HCT116 (cell line): ENCODE data around the gene COL5A2. TPM values are rescaled to one million over a fixed set of nuclear protein-coding genes. Genes with fewer than 3 reads are reported as not detected.
A peak's percentile ranks its signal among the peaks of the same experiment; 100 is the strongest.

Experiments used
- ATAC-seq: fragments of 200-7000 bp; cut with Tn5 transposase; 2 replicates; pipeline ENCODE4 v1.9.1; 2020; ENCODE audit warnings: mild to moderate bottlenecking, moderate library complexity
- BruUV-seq: library from RNA; stranded (reverse); fragments of 400-500 nt; replicated peaks from 2 replicates; lab custom pipeline; 2021; lab: Mats Ljungman, UMichigan
- CTCF ChIA-PET: fragments of 300-600 bp; sonication (Branson Sonifier 250); formaldehyde crosslinking; loops from one replicate; lab custom pipeline; 2021; ENCODE audit warnings: antibody characterized with exemption; lab: Charles Lee
- POLR2A ChIA-PET: fragments of 300-600, 350-600 bp; sonication (Branson Sonifier 250); formaldehyde crosslinking; loops from one replicate; lab custom pipeline; 2021; ENCODE audit warnings: antibody characterized with exemption; lab: Charles Lee
- RAD21 ChIA-PET, 2 experiments: fragments of 300-600 bp; sonication (Branson Sonifier 250); formaldehyde crosslinking; loops; one replicate each; lab custom pipeline; 2023; ENCODE audit warnings: low total read pairs in 2 of 2; ENCODE audit not compliant: uncharacterized antibody in 2 of 2, unreplicated experiment in 2 of 2, low non-redundant PET in 1 of 2; lab: Charles Lee
- DNase-seq: peaks from one replicate; pipeline ENCODE4 v3.0.0-alpha.2; 2010; ENCODE audit warnings: low read depth, low spot score
- H2AFZ ChIP-seq: fragments of 200-600 bp; shearing (Covaris generic), sonication (generic); 2 replicates; pipeline ENCODE4 v1.6.1; 2017; ENCODE audit warnings: low read depth, mixed run types, mixed read lengths, antibody characterized with exemption, low read length; ENCODE audit not compliant: poor library complexity, severe bottlenecking
- H3K27ac ChIP-seq: 2 replicates; pipeline ENCODE4 v1.5.1; 2012; ENCODE audit warnings: low read depth, low read length
- H3K27me3 ChIP-seq: fragments of 200-600 bp; sonication (generic); 2 replicates; pipeline ENCODE4 v1.6.1; 2016; ENCODE audit warnings: mixed run types, low read length, mixed read lengths; ENCODE audit not compliant: insufficient read depth
- H3K36me3 ChIP-seq, 2 experiments: fragments of 200-500 bp in 1 of 2; fragments of 200-600 bp in 1 of 2; sonication (Bioruptor generic) in 1 of 2; sonication (generic) in 1 of 2; 2 replicates each; pipeline versions ENCODE4 v1.5.1 to v1.6.1; 2014 to 2016; ENCODE audit warnings: low read length in 2 of 2, inconsistent platforms in 1 of 2, mixed read lengths in 1 of 2, mixed run types in 1 of 2; ENCODE audit not compliant: insufficient read depth in 2 of 2, control insufficient read depth in 1 of 2
- H3K4me1 ChIP-seq, 2 experiments: fragments of 200-600 bp in 1 of 2; sonication (generic) in 1 of 2; 2 replicates each; pipeline versions ENCODE4 v1.5.1 to v1.6.1; 2012 to 2017; ENCODE audit warnings: low read length in 2 of 2, inconsistent platforms in 1 of 2, mild to moderate bottlenecking in 1 of 2, mixed read lengths in 1 of 2, mixed run types in 1 of 2, moderate library complexity in 1 of 2; ENCODE audit not compliant: insufficient read depth in 2 of 2, control insufficient read depth in 1 of 2
- H3K4me2 ChIP-seq: fragments of 200-600 bp; sonication (generic); 2 replicates; pipeline ENCODE4 v1.6.1; 2017; ENCODE audit warnings: mixed run types, low read length, mixed read lengths
- H3K4me3 ChIP-seq, 2 experiments: fragments of 200-600 bp in 1 of 2; sonication (generic) in 1 of 2; replicated peaks in 1 of 2; 2 replicates each; pipeline ENCODE4 v1.5.1; 2011 to 2016; ENCODE audit warnings: low read length in 2 of 2, control low read depth in 1 of 2, low read depth in 1 of 2, mild to moderate bottlenecking in 1 of 2, mixed read lengths in 1 of 2, mixed run types in 1 of 2
- H3K79me2 ChIP-seq: fragments of 200-600 bp; sonication (generic); 2 replicates; pipeline ENCODE4 v1.6.1; 2017; ENCODE audit warnings: mild to moderate bottlenecking, mixed run types, low read length, moderate library complexity, mixed read lengths; ENCODE audit not compliant: insufficient read depth
- H3K9ac ChIP-seq: fragments of 200-600 bp; sonication (generic); 2 replicates; pipeline ENCODE4 v1.6.1; 2016; ENCODE audit warnings: low read length, mixed read lengths
- H3K9me2 ChIP-seq: fragments of 200-600 bp; sonication (generic), shearing (Covaris generic); 2 replicates; pipeline ENCODE4 v1.6.1; 2017; ENCODE audit warnings: mixed run types, mild to moderate bottlenecking, moderate library complexity; ENCODE audit not compliant: insufficient read depth
- H3K9me3 ChIP-seq, 2 experiments: fragments of 200-500 bp in 1 of 2; fragments of 200-600 bp in 1 of 2; sonication (Bioruptor generic) in 1 of 2; sonication (generic) in 1 of 2; 2 replicates each; pipeline ENCODE4 v1.6.1; 2014 to 2017; ENCODE audit warnings: low read length in 2 of 2, mixed read lengths in 2 of 2, inconsistent platforms in 1 of 2, low read depth in 1 of 2, mild to moderate bottlenecking in 1 of 2, mixed run types in 1 of 2, moderate library complexity in 1 of 2; ENCODE audit not compliant: control insufficient read depth in 1 of 2, insufficient read depth in 1 of 2
- H4K20me1 ChIP-seq: fragments of 200-600 bp; sonication (generic), shearing (Covaris generic); 2 replicates; pipeline ENCODE4 v1.6.1; 2017; ENCODE audit warnings: mixed run types, mild to moderate bottlenecking, moderate library complexity; ENCODE audit not compliant: insufficient read depth
- ATF3 ChIP-seq: IDR thresholded peaks from 2 replicates; pipeline ENCODE4 v1.6.1; 2012
- CBX3 ChIP-seq: IDR thresholded peaks from 2 replicates; pipeline ENCODE4 v1.6.1; 2012; ENCODE audit warnings: low read depth
- ELF1 ChIP-seq: IDR thresholded peaks from 2 replicates; pipeline ENCODE4 v1.6.1; 2012; ENCODE audit warnings: low read depth, borderline replicate concordance
- MAX ChIP-seq: IDR thresholded peaks from 2 replicates; pipeline ENCODE4 v1.6.1; 2012
- POLR2A ChIP-seq: IDR thresholded peaks from 2 replicates; pipeline ENCODE4 v1.7.0; 2011; ENCODE audit warnings: borderline replicate concordance; ENCODE audit not compliant: insufficient read depth, insufficient read length; ENCODE audit errors: extremely low read depth
- REST ChIP-seq: IDR thresholded peaks from 2 replicates; pipeline ENCODE4 v1.6.1; 2012; ENCODE audit warnings: low read depth
- SIN3A ChIP-seq: IDR thresholded peaks from 2 replicates; pipeline ENCODE4 v1.6.1; 2012; ENCODE audit warnings: low read depth
- TCF7L2 ChIP-seq: IDR thresholded peaks from 2 replicates; pipeline ENCODE4 v1.7.0; 2011; ENCODE audit warnings: borderline replicate concordance, inconsistent platforms; ENCODE audit not compliant: insufficient read depth, insufficient read length; ENCODE audit errors: extremely low read depth
- YY1 ChIP-seq: IDR thresholded peaks from 2 replicates; pipeline ENCODE4 v1.6.1; 2011; ENCODE audit warnings: low read length, low read depth, moderate library complexity, mild to moderate bottlenecking; ENCODE audit not compliant: insufficient replicate concordance; ENCODE audit errors: extremely low read depth
- intact Hi-C: fragments of 100-400 bp; cut with micrococcal nuclease; formaldehyde crosslinking; loops from 2 replicates; pipeline ENCODE4 v1.10.0; 2022
- total RNA-seq: library from RNA; stranded (reverse); gene quantifications from one replicate; pipeline ENCODE4 v1.2.1, GENCODE V29; 2021; ENCODE audit not compliant: unreplicated experiment

The COL5A2 gene
- total RNA-seq, 1 experiment from 2014 or later: 2.3 TPM

- TF ChIP-seq ELF1: no peak
- TF ChIP-seq ATF3: no peak
- no peak for TF ChIP-seq SIN3A
- no peak for TF ChIP-seq POLR2A
- TF ChIP-seq CBX3: no peak
- TF ChIP-seq MAX: no peak
- no peak for TF ChIP-seq YY1
- TF ChIP-seq TCF7L2: no peak
- no peak for TF ChIP-seq REST
- RAD21 ChIA-PET: no interaction called here
These were observed 179.3 kb downstream of the COL5A2 start for GRCh38 chr2:189000221-189000620.

More at GRCh38 chr2:189000221-189000620, 179.3 kb downstream of the COL5A2 start:
- no peaks in the 10 kb centered on the region for H3K27me3 ChIP-seq
- H3K4me3 ChIP-seq: no peak overlapping the region
- BruUV-seq: no TSS peak
- ChIA-PET CTCF (no interaction called here), POLR2A (no interaction called here)
- H3K36me3 ChIP-seq: no peaks in the 10 kb centered on the region
- no peaks in the 10 kb centered on the region for H3K9me3 ChIP-seq
- H3K79me2 ChIP-seq: no peaks in the 10 kb centered on the region
- DNase-seq (no peak), ATAC-seq (no peak)
- H4K20me1 ChIP-seq: no peaks in the 10 kb centered on the region
- H3K9ac ChIP-seq: no peak overlapping the region
- H3K27ac ChIP-seq: no peak overlapping the region
- H2AFZ ChIP-seq: peak overlapping the region; percentile 81
- no peak overlapping the region for H3K4me2 ChIP-seq
- intact Hi-C loops: no loop called here
- H3K4me1 ChIP-seq: peaks cover 0 to 14% of the 10 kb centered on the region in 2 experiments; a peak in 2 of 4 replicates
- no peaks in the 10 kb centered on the region for H3K9me2 ChIP-seq
